Kidney epithelial cell (primary cell): Measurements from ENCODE around the gene SUPT3H. TPM values are rescaled to one million over a fixed set of nuclear protein-coding genes. Genes with fewer than 3 reads are reported as not detected.
A peak's percentile ranks its signal among the peaks of the same experiment; 100 is the strongest.

Experiments
- DNase-seq: peaks from one replicate; pipeline ENCODE4 v3.0.0-alpha.2; 2010; ENCODE audit warnings: low read depth
- H3K27me3 ChIP-seq: 2 replicates; pipeline ENCODE4 v1.6.0; 2011; ENCODE audit warnings: low read length; ENCODE audit not compliant: control insufficient read depth, insufficient read depth
- H3K36me3 ChIP-seq: 2 replicates; pipeline ENCODE4 v1.5.1; 2011; ENCODE audit warnings: low read length; ENCODE audit not compliant: control insufficient read depth, insufficient read depth
- H3K4me3 ChIP-seq: 2 replicates; pipeline ENCODE4 v1.5.1; 2011; ENCODE audit warnings: low read depth, mild to moderate bottlenecking, control low read depth, low read length
- CTCF ChIP-seq: IDR thresholded peaks from 2 replicates; pipeline ENCODE4 v1.5.1; 2011; ENCODE audit warnings: mild to moderate bottlenecking, moderate library complexity, low read length, control low read depth, inconsistent platforms; ENCODE audit not compliant: insufficient read depth, poor library complexity, severe bottlenecking
- total RNA-seq: library from RNA; depleted of rRNA; stranded (reverse); fragments of >200 nt; gene quantifications from 2 replicates; pipeline ENCODE4 v1.2.3, GENCODE V29; 2015

Gene SUPT3H
- total RNA-seq, 1 donor from 2014 or later = 18.3 TPM

DNA sequence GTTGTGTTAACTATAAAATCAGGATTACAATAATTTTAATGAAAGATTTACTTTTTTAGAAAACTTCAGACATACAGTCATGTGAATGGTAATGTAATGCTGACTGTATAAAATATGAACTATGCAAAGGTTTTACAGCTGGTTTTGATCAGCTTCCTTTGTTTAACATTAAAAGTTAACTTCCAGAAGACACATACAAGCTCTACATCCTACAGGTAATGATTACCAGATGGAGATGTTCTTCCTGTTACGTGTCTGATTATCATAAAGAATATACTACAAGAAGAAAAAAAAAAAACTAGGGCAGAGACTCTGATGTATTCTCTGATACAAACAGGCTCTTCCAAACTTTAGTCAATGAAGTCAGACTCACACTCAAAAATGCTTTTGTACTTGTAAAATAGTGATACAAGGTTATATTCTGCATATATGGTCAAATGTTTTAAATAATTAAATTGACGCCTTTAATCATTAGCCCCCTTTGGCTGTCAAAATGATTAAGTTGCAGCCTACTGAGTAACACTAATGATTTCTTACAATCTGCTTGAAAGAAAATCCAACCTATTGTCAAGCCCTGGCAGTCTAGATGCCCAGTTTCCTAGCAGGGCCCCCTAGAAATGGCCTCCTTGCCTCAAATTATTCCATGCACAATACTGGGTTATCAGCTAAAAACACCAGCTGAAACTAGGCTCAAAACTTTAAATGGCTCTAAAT lies 301.4 kb downstream of the SUPT3H start:
- Histone ChIP-seq H3K4me3 (no peak overlapping the region), H3K27me3 (no peaks in the 10 kb centered on the region), H3K36me3 (no peaks in the 10 kb centered on the region)
- TF ChIP-seq CTCF = no peak
- peak; percentile 9 for DNase-seq

DNA sequence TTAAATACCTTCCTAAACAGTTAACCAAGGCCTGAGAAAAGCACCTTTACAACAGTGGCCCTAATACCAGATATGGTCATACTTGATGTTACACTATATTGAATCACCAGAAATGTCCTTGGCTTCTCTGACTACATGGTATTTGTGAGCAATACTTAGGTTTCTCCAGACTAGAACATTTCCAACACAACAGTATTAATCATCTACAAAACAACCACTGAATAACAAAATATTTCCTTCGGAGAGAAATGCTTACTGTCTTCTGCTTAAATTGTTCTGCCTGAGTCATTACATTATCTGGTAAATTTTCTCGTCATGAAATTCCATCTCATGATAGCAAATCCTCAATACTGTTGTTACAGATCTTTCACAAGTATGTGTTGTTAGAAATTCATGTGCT lies 302.5 kb downstream of the SUPT3H start:
- Histone ChIP-seq H3K27me3 (no peaks in the 10 kb centered on the region), H3K36me3 (no peaks in the 10 kb centered on the region), H3K4me3 (no peak overlapping the region)
- TF ChIP-seq CTCF = no peak
- DNase-seq = peak; percentile 80

DNA sequence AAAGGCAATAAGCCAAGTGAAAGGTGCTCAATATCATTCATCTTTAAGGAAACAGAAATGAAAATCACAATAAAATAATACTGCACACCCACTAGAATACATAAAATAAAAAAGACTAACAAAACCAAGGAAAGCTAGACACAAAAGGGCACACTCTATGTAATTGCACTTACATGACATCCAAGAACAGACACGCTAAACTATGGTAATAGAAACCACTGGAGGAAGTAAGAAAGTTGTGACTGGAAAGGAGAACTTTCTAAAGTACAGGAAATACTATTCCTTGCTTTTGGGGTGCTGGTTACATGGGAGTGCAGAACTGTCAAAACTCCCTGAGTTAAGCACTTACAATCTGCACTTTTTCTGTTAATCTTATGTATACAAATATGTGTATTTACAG lies 303.3 kb downstream of the SUPT3H start:
- H3K4me3 ChIP-seq = no peak overlapping the region
- no peaks in the 10 kb centered on the region for H3K36me3 ChIP-seq
- no peak for TF ChIP-seq CTCF
- DNase-seq = no peak
- no peaks in the 10 kb centered on the region for H3K27me3 ChIP-seq

- TF ChIP-seq CTCF = no peak
- Histone ChIP-seq H3K27me3 (no peaks in the 10 kb centered on the region), H3K36me3 (no peaks in the 10 kb centered on the region), H3K4me3 (no peak overlapping the region)
- no peak for DNase-seq
These were observed 304.0 kb downstream of the SUPT3H start for GRCh38 chr6:45073771-45074170.

GRCh38 chr6:45072673-45073072 lies 305.1 kb downstream of the SUPT3H start:
- Histone ChIP-seq H3K36me3 (no peaks in the 10 kb centered on the region), H3K4me3 (no peak overlapping the region), H3K27me3 (no peaks in the 10 kb centered on the region)
- no peak for TF ChIP-seq CTCF
- DNase-seq = no peak

DNA sequence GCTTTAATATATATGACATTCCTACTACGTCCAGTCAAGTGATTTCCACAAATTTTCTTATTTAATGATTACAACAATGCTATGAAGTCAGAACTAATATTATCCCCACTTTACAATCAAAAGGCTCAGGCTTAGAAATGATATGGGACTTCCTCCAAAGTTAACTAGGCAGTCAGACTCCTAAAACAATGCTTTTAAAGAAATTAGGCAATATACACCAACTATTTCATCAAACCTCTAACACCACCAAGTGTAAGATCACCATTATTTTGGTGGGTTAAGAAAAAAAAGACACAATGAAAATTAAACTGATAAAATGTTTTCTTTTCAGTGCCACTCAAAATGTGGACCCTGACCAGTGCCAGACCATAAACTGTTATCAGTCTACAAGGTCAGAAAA lies 305.7 kb downstream of the SUPT3H start:
- no peaks in the 10 kb centered on the region for H3K27me3 ChIP-seq

More for the DNA sequence above, 305.7 kb downstream of the SUPT3H start:
- DNase-seq = no peak
- H3K36me3 ChIP-seq = no peaks in the 10 kb centered on the region
- no peak overlapping the region for H3K4me3 ChIP-seq
- no peak for TF ChIP-seq CTCF
